ENCODE data around the gene LENEP.
A peak's percentile ranks its signal among the peaks of the same experiment; 100 is the strongest.

Gene LENEP

GRCh38 chr1:154961207-154962155 lies 31.9 kb upstream of the LENEP start, which contains the start of gene PYGO2:
TSS of gene PYGO2 (minus strand) at chr1:154961782. CDS start at chr1:154961576, 206 bp downstream.
- peak; percentile 64 for DNase-seq

- no peak for DNase-seq
Measured at GRCh38 chr1:154962156-154962749, 31.1 kb upstream of the LENEP start.

GRCh38 chr1:154962795-154963330 lies 30.5 kb upstream of the LENEP start:
- no peak for DNase-seq

GRCh38 chr1:154963643-154964042 lies 29.7 kb upstream of the LENEP start:
- no peak for DNase-seq

- no peak for DNase-seq
Measured at GRCh38 chr1:154964359-154964758, 29.0 kb upstream of the LENEP start.

- DNase-seq = no peak
Measured at GRCh38 chr1:154966111-154966510, 27.3 kb upstream of the LENEP start.

- no peak for DNase-seq
Measured at GRCh38 chr1:154967331-154967950, 25.9 kb upstream of the LENEP start.

- DNase-seq = no peak
Measured at GRCh38 chr1:154968731-154969130, 24.7 kb upstream of the LENEP start.

GRCh38 chr1:154969246-154969645 lies 24.1 kb upstream of the LENEP start:
- no peak for DNase-seq

GRCh38 chr1:154969860-154970452 lies 23.4 kb upstream of the LENEP start:
- no peak for DNase-seq

- DNase-seq = peak; percentile 70
Measured at GRCh38 chr1:154970631-154971340, 22.6 kb upstream of the LENEP start, which contains the start of gene SHC1. TSS of gene SHC1 (minus strand) at chr1:154970747. CDS start at chr1:154970526, 221 bp downstream.

GRCh38 chr1:154971341-154971998 lies 21.9 kb upstream of the LENEP start:
- no peak for DNase-seq

GRCh38 chr1:154972213-154972516 lies 21.2 kb upstream of the LENEP start:
- DNase-seq = no peak

GRCh38 chr1:154972517-154973343 lies 20.7 kb upstream of the LENEP start:
- no peak for DNase-seq

- DNase-seq = peak; percentile 88
Measured at GRCh38 chr1:154973344-154974101, 19.9 kb upstream of the LENEP start.

GRCh38 chr1:154974102-154974807 lies 19.1 kb upstream of the LENEP start, which contains the start of gene CKS1B:
TSS of gene CKS1B (plus strand) at chr1:154974681. CDS start at chr1:154974746, 65 bp downstream.
- peak; percentile 99 for DNase-seq

GRCh38 chr1:154974808-154975408 lies 18.5 kb upstream of the LENEP start:
- peak; percentile 92 for DNase-seq

- no peak for DNase-seq
Measured at GRCh38 chr1:154975409-154976059, 17.9 kb upstream of the LENEP start.
